DMS79 treated with DMSO at 0.1 percent for 48 hours (cell line): Measurements from ENCODE around the gene NKAIN1.

Source experiments
- DNase-seq: peaks from one replicate; lab custom pipeline; 2025; lab: John Stamatoyannopoulos, UW

Gene NKAIN1

GRCh38 chr1:31234123-31234708 is 5.5 kb downstream of the NKAIN1 start:
- no peak for DNase-seq

GRCh38 chr1:31232689-31233088 is 7.0 kb downstream of the NKAIN1 start:
- DNase-seq, result no peak

DNA sequence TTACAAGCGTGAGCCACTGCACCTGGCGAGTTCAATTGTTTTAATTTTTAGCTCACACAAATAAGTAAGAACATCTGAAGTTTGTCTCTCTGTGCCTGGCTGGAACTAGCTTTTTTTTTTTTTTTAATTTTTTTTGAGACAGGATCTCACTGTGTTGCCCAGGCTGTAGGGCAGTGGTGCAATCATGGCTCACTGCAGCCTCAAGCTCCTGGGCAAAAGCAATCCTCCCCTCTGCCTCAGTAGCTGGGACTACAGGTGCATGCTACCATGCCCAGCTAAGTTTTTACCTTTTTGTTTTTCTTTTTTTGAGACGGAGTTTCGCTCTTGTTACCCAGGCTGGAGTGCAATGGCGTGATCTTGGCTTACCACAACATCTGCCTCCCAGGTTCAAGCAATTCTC is 7.9 kb downstream of the NKAIN1 start:
- DNase-seq, result no peak

- DNase-seq, result no peak
These were observed 9.3 kb downstream of the NKAIN1 start for GRCh38 chr1:31230378-31230777.

DNA sequence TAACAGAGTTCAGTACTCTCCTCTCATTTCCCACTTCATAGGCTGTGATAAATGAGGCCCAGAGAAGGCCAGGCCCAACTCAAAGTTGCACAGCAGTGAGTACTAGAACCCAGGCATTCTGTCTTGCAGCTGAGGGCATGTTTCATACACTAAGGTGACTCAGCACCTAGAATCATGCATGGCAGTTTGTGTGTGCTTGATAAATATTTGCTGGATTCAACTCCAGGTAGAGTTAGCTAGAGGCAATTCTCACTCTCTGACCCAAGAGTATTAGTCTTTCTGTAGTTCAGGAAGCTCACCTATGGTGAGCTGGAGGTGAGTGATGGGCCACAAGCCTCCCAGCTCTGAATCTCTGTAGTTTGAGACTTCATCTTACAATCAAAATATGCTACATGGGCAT is 10.7 kb downstream of the NKAIN1 start:
- DNase-seq, result no peak

- DNase-seq, result peak; percentile 26
These were observed 11.7 kb downstream of the NKAIN1 start for GRCh38 chr1:31227891-31228568.

DNA sequence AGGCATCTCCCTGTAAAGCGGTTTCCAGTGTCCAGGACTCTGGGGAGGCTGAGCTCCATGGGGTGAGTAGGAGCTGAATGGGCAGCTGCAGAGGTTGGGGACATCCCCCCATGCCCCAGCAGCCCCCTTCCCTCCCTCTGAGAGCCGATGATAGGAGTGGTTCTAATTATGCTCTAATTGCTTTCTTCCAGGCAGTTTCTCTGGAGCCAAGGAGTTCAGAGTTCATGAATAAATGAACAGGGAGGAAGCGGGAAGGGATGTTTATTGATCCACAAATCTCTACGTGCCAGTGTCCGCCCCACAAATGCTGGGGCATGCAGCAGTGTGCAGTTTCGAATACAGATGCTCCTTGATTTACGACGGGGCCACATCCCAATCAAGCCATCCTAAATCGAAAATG is 15.6 kb downstream of the NKAIN1 start:
- no peak for DNase-seq

GRCh38 chr1:31222176-31222575 is 17.5 kb downstream of the NKAIN1 start:
- DNase-seq, result no peak

- DNase-seq, result no peak
These were observed 18.6 kb downstream of the NKAIN1 start for GRCh38 chr1:31221072-31221471.

DNA sequence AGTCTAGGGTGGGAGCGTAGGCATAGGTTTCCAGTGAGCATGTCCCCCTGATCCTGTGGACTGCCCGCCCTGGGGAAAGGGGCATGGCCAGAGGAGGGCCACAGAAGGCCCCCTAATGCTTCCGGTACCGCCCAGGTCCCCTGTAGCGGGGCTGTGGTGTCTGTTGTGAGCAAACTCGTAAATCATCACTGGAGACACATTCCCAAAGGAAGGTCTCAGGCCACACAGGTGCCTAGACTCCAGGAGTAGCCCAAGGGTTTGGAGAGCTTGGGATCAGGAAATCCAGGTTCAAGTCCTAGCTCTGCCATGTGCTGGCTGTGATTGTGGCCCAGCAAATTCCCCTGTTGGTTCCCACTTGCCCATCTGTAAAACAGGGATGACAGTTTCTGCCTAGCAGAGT is 20.2 kb downstream of the NKAIN1 start:
- DNase-seq, result no peak

DNA sequence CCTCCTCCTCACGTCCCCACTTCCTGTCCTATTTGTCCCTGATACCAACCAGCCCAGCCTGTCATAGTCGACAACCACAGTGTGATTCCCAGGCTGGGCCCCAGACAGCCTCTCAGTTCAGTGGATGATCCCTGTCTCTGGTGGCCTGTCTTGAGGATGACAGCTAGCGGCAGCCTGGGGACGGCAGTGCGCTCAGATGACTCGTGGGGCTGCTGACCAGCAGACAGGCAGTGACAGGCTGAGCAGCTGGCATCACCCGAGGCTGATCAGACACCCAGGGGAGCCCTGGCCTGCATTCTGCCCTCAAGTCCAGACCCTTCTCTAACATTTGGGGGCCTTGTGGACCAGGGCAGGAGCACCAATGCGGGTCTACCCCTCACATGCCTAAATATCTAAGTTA is 21.0 kb downstream of the NKAIN1 start:
- DNase-seq, result no peak

DNA sequence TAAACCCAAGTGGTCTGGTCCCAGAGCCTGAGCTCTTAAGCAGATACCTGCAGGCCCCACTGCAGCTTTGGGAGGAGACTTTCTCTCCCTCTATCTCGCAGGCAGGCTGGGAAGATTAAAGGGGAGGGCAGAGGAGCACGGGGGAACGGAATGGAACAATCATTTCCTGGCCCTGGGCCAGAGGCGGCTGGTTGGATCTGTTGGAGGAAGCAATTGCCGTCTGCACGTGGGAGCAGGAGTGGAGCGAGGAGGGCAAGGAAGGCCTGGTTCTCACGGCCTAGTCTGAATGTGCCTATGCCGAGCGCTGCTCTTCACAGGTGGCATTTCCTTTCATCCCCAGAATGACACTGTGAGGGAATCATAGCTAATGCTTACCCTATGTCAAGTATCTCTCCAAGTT is 23.7 kb downstream of the NKAIN1 start:
- DNase-seq, result peak; percentile 92

DNA sequence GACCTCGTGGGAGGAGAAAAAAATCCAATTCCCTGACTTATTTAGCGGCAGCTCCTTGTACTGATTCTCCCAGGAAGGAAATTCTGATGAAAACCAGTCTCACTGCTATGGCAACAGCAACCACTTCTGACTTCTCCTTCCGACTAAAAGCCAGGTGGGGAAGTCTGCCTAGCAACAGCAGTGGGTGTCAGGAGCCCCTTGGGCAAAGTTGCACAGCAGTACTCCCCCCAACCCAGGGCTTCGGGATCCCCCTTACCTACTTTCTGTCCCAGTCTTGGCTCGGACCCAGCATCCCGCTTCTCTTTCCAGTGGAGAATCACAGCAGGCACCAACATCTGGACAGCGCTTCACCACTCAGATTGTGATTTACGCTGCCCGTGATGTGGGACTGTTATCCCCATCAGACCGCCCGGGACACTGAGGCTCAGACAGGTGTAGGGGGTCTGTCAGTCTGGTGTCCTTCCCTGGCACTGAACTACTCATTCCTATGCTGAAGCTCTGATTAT is 24.6 kb downstream of the NKAIN1 start:
- DNase-seq, result peak; percentile 17

DNA sequence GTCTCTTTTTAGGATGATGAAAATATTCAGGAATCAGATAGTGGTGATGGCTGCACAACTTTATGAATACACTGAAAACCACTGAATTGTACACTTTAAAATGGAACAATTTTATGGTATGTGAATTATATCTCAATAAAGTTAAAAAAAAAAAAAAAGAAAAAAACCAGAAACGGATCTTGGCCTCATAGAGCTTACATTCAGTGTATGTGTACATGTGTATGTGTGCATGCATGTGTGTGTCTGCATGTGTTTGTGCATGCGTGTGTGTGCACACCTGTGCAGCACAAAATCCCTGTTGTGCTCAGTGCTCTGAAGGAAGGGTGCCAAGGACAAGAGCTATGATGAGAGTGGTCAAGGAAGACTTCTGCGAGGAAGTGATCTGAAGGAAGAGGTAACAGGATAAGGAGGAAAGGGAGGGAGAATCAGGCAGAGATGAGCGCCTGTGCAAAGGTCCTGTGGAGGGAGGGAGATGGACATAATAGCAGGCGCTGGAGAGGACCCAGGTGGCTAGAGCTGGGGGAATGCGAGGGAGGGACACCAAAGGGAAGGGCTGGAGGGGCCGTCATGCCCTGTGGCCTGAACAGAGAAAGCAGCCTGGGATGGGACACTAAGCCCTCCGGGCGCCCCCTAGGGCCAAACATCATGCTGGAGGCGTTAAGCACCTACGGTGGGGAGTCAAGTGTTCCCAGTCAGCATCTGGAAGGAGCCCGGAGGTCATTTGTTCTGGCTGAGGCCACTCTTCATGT is 25.2 kb downstream of the NKAIN1 start:
- no peak for DNase-seq

- no peak for DNase-seq
These were observed 31.2 kb downstream of the NKAIN1 start for GRCh38 chr1:31208361-31208945.

GRCh38 chr1:31207569-31207968 is 32.1 kb downstream of the NKAIN1 start:
- DNase-seq, result no peak

DNA sequence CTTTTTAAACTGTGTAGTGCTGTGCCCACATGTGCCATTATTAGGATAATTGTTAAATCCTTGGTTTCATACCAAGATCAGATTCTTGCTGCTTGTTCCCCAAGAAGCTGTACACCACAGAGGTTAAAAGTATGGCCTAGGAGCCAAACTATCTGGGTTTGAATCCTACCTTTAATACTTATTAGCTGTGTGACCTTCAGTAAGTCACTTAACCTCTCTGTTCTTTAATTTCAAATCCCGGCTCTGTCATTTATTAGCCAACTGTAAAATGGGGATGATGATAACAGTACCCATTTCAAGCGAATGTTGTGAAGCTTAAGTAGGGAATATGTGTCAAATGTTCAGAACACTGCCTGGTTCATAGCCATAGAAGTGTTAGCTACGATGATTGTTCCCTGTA is 32.6 kb downstream of the NKAIN1 start:
- no peak for DNase-seq

DNA sequence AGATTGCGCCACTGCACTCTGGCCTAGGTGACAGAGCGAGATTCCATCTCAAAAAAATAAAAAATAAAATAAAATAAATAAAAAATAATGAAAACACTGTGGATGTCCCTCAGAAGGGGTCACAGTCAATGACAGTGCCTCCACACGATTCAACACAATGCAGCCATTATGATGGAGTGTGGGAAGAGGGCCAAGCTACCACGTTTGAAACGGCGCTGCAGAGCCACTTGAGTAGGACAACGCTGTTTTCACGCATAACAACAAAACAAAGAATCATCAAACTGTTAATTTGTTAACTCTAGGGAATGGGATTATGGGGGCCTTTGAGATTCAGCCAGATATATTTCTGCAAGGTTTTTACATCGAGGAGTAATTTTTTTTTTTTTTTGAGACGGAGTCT is 36.5 kb downstream of the NKAIN1 start:
- no peak for DNase-seq

- DNase-seq, result no peak
These were observed 37.7 kb downstream of the NKAIN1 start for GRCh38 chr1:31201931-31202360.

DNA sequence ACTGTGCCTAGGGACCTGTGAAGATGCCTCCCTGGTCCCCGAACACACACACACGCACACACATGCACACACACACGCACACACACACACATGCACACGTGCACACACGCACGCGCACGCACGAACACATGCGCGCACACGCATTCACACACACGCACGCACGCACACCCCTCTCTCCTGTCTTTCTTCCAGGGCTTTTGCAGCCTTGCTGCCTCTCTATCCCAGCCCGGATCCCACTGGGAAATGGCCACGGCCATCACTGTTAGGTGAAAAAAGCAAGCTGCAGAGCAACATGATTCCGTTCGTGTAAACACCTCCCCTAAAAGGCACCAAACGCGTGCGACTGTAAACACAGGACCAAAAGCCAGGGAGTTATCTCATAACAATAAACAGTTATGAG is 39.7 kb downstream of the NKAIN1 start:
- DNase-seq, result no peak

- no peak for DNase-seq
These were observed 40.4 kb downstream of the NKAIN1 start for GRCh38 chr1:31199236-31199790.

DNA sequence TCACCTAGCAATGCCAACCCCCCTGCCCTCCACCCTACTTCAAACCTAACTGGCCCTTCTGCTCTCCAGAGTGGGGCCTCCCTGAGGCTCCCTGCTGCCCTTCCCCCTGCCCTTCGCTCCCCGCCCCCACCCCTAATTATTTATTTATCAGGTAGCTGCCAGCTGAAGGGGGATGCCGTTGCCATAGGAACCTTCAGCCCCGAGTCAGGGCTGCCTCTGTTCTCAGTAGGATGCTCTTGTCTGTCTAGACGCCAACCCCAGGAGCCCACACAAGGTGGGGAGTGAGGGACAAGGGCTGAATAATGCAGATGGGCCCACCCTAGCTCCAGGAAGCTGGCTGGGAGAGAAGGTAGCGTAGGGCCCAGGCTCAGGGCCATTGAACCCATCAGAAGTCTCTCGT is 41.1 kb downstream of the NKAIN1 start:
- no peak for DNase-seq
